GDM1 (cell line): ENCODE measurements around the gene CTSC.
"Not testable (repeated sequence)": the region's sequence is repeated elsewhere in the genome, so short reads cannot be mapped to it uniquely, and the experiment has no call there.

Experiments
- DNase-seq: peaks from one replicate; lab custom pipeline; 2025; lab: John Stamatoyannopoulos, UW

CTSC gene

DNA sequence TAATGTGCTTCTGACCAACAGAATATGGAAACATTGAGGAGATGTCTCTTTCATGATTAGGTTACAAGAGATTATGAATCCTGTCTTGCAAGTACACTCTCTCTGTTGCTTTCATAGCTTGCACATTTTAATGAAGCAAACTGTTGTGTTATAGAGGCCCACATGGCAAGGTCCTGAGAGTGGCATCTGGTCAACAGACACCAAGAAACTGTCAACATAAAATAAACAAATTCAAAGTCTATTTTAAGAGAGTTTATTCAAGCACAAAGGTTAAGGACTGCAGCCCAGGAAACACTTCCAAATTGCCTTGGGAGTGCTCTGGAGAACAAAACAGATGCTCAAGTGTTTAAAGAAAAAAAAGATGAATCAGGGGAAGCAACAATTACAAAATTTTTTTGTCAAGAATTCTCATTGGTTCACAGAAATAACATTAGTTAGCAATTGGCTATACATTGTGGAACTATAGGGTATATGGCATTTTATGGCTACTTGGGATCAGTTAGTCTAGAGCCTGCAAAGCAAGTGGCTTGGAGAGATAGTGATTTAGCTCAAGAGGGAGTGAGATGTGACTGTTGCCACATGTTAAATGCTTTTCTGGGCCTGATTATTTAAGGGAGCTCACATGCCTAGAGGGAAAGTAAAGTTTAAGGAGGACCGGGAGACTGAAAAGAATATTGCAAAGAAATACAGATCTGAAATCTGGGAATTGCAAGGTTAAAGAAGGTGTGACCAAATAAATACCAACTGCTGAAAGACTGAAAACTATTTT is 54.6 kb downstream of the CTSC start:
- DNase-seq = no peak

DNA sequence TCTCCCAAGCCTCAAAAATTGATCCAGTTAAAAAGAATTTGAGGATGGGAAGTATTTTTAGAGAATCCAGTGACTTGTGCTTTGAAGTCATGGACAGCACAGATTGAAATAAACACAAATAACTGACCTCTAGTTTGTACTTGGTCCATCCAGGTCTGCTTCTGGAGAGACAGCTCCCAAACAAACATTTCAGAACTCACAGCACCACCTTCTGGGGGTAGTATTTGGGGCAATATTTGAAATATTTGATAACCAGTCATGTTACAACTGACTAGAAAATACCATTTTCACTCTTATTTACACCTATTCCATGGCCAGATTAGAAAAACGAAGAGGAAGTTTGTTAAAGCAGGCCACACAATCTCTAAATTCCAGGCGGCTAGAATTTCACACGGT is 56.2 kb downstream of the CTSC start:
- DNase-seq = no peak

DNA sequence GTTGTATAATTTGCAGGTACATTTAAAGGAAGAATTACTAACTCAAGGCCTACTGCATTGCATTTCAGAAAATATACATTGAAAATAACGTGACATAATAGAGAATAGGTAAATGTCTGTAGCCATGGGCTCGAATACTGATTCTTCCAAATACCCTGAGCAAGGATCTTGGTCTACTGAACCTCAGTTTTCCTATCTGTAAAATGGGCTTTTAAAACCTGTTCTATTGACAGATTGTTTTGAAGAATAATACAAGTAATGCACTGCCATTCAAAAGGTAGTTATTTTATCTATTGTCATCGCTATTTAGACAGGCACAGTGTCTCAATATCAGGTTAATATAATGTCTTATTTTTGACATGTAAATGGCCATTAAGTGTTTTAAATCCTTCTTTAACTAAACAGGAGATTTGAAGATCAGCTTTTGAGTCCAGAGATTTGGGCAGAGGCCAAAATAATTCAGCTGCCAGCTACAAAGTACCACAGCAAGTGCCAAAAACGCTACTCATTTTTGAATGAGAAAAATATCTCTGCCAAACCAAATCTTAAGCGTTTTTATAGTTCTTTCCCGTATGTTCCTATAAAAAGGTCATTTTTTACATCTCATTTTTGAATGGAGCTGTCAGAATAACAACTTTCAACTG is 56.7 kb downstream of the CTSC start:
- DNase-seq = no peak

DNA sequence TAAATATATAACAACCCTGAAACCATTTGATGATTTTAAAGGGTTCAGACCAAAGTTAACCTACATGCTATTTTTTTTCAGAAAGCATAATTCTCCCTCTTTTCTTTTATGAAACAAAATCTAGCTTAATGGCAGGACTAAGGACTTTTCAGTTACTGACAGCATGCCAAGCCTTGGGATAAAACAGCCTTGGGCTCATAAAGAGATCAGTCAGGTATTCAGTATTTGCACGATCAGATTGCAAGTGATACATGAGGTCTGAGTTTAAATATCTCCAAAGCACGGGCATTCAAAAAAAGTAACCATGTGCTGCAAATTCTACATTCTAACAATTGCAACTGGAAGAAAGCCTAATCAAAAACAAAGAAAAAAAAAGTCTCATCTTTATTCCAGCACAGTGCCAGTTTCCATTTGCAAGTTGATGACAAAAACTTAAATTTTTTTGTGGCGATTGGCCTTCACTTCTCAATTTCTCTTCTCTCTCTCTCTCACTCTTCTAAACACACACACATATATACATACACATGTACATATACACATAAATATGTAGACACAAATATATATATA is 60.1 kb downstream of the CTSC start:
- no peak for DNase-seq

DNA sequence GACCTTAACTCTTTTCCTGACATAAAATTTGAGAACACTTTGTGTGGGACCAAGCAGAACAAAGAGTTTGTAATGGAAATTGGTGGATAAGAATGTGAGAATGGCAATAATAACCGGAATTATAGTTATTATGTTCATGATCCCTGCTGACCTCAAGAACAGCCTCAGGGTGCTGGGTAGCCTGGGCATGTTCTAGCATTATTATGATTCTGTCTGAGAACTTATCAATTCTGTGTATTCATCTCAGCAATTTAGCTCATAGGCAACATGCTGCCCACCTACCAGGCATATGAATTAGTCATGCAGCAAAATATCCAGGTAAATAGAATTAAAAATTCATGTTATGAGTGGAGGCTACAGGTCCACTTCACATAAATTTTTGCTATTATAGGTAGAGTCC is 61.9 kb downstream of the CTSC start:
- DNase-seq = no peak

DNA sequence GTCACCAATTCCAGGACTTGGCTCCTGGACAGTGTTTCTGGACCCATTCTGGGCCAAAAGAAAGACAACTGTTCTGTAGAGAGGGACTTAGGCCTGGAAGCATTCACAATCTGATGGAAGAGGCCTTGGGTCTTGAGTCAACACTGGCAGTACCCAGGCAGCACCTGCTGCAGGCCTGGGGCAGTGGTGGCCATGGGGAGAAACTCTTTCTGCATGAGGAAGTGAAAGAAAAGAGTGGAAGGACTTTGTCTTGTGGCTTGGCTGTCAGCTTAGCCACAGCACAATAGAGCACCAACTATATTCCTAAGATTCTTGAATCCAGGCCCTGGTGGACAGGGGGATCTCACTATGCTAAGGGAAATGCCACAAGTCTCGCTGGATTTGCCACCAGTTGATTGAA is 70.6 kb downstream of the CTSC start:
- DNase-seq = no peak

DNA sequence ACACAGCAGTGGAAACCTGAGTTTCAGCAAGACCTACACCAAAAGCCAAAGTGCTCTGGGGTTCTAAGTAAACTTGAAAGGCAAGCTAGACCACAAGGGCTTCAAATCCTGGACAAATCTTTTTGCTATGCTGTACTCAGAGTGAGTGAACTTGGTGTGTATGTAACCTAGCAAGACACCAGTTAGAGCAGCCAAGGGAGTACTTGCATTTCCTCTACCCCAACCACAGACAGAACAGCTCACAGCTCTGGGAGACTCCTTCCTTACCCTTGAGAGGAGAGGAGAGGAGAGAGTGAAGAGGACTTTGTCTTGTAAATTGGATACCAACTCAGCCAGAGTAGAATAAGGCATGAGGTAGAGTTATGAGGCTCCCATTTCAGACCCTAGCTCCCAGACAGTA is 71.4 kb downstream of the CTSC start:
- no peak for DNase-seq

DNA sequence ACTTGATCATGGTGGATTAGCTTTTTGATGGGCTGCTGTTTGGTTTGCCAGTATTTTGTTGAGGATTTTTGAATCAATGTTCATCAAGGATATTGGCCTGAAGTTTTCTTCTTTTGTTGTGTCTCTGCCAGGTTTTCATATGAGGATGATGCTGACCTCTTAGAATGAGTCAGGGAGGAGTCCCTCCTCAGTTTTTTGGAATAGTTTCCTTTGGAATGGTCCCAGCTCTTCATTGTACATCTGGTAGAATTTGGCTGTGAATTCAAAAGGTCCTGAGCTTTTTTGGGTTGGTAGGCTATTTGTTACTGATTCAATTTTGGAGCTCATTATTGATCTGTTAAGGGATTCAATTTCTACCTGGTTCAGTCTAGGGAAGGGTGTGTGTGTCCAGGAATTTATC is 78.1 kb downstream of the CTSC start:
- DNase-seq = no peak

DNA sequence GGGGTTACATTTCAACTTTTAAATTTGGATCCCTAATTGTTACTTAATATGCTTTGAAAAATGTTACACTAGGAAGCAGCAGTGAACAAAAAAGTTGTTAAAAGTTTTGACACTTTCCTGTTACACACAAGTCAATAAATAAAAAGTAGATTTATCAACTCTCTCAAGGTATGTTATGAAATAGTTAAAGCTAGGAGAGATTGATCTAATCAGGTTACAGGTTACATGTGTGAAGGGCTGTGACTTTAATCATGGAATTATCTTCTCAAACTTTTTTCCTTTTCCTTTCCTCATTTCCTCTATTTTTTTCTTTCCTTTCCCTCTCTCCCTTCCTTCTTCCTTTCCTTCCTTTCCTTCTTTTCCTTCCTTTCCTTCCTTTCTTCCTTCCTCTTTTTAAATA is 85.3 kb downstream of the CTSC start:
- no peak for DNase-seq

DNA sequence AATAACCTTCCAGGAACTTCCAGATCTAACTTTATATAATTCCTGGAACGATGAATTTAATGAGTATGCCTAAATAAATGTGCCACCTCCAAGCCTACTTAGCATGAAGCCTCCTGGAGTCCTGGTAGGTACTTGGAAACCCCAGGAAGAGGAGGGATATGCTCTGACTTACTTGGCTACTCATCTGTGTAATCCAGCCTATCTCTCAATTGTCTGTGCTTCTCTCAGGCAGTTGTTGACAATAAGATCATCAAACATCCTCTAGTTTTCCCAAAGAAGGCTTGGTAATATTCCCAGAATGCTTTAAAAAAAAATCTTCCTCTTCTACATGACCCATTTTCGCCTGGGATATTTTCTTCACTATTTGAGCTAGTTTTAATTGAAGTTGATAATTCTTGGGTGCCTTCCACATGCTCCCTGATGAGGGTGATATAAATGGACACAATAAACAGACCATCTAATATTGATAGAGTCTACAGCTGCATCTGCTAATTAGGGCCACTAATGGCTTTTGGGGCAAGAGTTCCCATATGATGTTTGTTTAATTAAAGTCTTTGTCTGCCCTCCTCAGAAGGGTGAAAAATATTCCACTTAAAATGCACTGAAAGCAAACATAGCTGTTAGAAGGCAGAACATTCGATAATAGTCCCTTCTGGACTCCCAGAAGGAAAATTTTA is 86.8 kb downstream of the CTSC start:
- DNase-seq = no peak

DNA sequence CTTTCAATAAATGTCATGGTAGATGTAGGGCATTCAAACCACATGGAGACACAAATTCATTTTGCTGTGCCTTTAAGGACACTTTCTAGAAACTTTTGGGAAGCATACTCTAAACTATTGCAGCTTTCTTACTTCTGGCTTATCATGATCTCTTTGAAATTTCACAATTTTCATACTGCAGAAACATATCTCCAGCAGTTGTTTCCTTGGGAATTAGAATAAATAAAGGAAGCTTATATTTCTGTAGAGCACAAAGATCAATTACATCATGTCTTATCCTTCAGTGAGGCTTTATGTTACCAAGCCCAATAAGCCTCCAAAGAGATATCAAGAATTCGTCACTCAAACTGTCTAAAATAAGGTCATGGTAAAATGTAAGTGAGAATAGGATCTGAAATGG is 87.8 kb downstream of the CTSC start:
- no peak for DNase-seq

DNA sequence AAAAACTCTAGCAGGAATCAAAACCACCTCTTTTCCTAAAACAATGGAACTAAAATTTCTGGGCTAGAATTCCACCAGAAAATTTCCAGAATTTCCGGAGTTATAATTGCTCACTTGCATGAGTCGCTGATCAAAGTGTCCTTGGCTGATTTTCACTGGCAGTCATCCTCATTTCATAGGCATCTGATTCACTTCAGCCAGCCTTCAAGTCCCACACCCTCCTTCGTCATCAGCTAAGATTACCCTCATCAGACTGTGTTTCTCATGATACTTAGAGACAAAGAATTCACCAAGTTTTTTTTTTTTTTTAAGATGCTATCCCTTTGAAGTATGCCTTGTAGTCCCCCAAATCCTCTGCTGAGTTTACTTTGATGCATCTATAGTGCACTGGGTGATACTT is 90.8 kb downstream of the CTSC start:
- no peak for DNase-seq

DNA sequence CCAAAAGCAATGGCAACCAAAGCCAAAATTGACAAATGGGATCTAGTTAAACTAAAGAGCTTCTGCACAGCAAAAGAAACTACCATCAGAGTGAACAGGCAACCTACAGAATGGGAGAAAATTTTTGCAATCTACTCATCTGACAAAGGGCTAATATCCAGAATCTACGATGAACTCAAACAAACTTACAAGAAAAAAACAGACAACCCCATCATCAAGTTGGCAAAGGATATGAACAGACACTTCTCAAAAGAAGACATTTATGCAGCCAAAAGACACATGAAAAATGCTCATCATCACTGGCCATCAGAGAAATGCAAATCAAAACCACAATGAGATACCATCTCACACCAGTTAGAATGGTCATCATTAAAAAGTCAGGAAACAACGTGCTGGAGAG is 92.0 kb downstream of the CTSC start:
- not testable (repeated sequence) for DNase-seq
